T-helper 2 cell treated with Interferon-gamma antibody and Interleukin-4, amounts not matched to agents 5 μg/mL and 100 μg/mL, for 36 hours (primary cell): Measurements from ENCODE around the gene ADARB2.

Experiments used
- DNase-seq: peaks from one replicate; pipeline ENCODE4 v3.0.0; 2021; ENCODE audit warnings: low spot score
- H3K27ac Mint-ChIP-seq: one replicate; pipeline ENCODE4 v1.8.0; 2021; ENCODE audit warnings: mild to moderate bottlenecking, mixed read lengths
- H3K27me3 Mint-ChIP-seq: one replicate; pipeline ENCODE4 v1.8.0; 2021; ENCODE audit warnings: low read depth, mixed read lengths
- H3K36me3 Mint-ChIP-seq: one replicate; pipeline ENCODE4 v1.8.0; 2021; ENCODE audit warnings: low read depth, mixed read lengths
- H3K4me1 Mint-ChIP-seq: one replicate; pipeline ENCODE4 v1.8.0; 2021; ENCODE audit warnings: low read depth, mixed read lengths
- H3K4me3 Mint-ChIP-seq: one replicate; pipeline ENCODE4 v1.8.0; 2022; ENCODE audit warnings: mild to moderate bottlenecking, moderate library complexity, mixed read lengths
- H3K9me3 Mint-ChIP-seq: one replicate; pipeline ENCODE4 v1.8.0; 2021; ENCODE audit warnings: mixed read lengths

The ADARB2 gene

GRCh38 chr10:1204434-1205326, 532.6 kb downstream of the ADARB2 start:
- no peak for DNase-seq
- no peaks in the 10 kb centered on the region for H3K27me3 Mint-ChIP-seq
- no peaks in the 10 kb centered on the region for H3K9me3 Mint-ChIP-seq
- no peak overlapping the region for H3K27ac Mint-ChIP-seq
- H3K4me1 Mint-ChIP-seq, result no peaks in the 10 kb centered on the region
- H3K4me3 Mint-ChIP-seq, result no peak overlapping the region
- no peaks in the 10 kb centered on the region for H3K36me3 Mint-ChIP-seq

DNA sequence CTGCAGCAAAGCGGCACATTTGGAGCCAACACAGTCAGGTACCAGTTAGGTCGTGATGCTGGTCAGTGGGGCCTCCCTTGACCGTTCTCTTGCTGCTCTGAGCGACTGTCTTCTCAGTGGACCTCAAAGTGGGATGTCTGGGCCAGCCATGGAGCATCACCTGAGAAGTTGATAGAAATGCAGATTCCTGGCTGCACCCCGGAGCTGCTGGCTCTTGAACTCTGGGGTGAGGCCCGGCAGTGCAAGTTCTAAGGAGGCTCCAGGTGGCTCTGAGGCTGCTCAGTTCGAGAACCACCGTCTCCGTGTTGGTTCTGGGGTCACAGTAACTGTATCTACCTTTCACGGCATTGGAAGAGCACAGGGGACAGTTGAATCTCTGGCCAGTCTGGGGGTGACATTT, 533.6 kb downstream of the ADARB2 start:
- Mint-ChIP-seq H3K4me1 (no peaks in the 10 kb centered on the region), H3K36me3 (no peaks in the 10 kb centered on the region), H3K27me3 (no peaks in the 10 kb centered on the region), H3K27ac (no peak overlapping the region), H3K9me3 (no peaks in the 10 kb centered on the region), H3K4me3 (no peak overlapping the region)
- DNase-seq, result no peak

- no peaks in the 10 kb centered on the region for H3K4me1 Mint-ChIP-seq
- H3K9me3 Mint-ChIP-seq, result no peaks in the 10 kb centered on the region
- peaks cover 5% of the 10 kb centered on the region for H3K27me3 Mint-ChIP-seq
- DNase-seq, result no peak
- H3K36me3 Mint-ChIP-seq, result no peaks in the 10 kb centered on the region
- no peak overlapping the region for H3K4me3 Mint-ChIP-seq
- no peak overlapping the region for H3K27ac Mint-ChIP-seq
These were observed 534.1 kb downstream of the ADARB2 start for GRCh38 chr10:1203216-1203615.

DNA sequence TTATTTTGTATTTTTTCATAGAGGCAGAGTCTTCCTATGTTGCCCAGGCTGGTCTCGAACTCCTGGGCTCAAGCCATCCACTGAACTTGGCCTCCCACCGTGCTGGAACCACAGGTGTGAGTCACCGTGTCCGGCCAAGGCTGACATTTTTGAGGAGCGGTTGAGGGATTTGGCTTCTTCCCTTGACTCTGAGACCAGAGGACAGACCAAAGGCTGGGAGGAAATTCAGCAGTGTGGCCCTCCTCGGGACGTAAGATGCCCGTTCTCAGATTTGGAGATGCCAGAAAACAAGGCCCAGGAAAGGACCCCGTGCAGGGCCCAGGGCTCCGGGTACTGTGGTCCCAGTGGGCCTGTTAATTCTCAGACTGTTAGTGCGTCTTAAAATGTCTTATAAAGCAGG, 535.0 kb downstream of the ADARB2 start:
- H3K36me3 Mint-ChIP-seq, result no peaks in the 10 kb centered on the region
- no peak overlapping the region for H3K27ac Mint-ChIP-seq
- H3K9me3 Mint-ChIP-seq, result no peaks in the 10 kb centered on the region
- no peaks in the 10 kb centered on the region for H3K4me1 Mint-ChIP-seq
- no peak for DNase-seq
- no peak overlapping the region for H3K4me3 Mint-ChIP-seq
- peaks cover 14% of the 10 kb centered on the region for H3K27me3 Mint-ChIP-seq

GRCh38 chr10:1200866-1201807, 536.2 kb downstream of the ADARB2 start:
- H3K27ac Mint-ChIP-seq, result no peak overlapping the region
- H3K4me1 Mint-ChIP-seq, result no peaks in the 10 kb centered on the region
- no peaks in the 10 kb centered on the region for H3K36me3 Mint-ChIP-seq
- H3K27me3 Mint-ChIP-seq, result peaks cover 15% of the 10 kb centered on the region
- H3K4me3 Mint-ChIP-seq, result no peak overlapping the region
- no peak for DNase-seq
- no peaks in the 10 kb centered on the region for H3K9me3 Mint-ChIP-seq

DNA sequence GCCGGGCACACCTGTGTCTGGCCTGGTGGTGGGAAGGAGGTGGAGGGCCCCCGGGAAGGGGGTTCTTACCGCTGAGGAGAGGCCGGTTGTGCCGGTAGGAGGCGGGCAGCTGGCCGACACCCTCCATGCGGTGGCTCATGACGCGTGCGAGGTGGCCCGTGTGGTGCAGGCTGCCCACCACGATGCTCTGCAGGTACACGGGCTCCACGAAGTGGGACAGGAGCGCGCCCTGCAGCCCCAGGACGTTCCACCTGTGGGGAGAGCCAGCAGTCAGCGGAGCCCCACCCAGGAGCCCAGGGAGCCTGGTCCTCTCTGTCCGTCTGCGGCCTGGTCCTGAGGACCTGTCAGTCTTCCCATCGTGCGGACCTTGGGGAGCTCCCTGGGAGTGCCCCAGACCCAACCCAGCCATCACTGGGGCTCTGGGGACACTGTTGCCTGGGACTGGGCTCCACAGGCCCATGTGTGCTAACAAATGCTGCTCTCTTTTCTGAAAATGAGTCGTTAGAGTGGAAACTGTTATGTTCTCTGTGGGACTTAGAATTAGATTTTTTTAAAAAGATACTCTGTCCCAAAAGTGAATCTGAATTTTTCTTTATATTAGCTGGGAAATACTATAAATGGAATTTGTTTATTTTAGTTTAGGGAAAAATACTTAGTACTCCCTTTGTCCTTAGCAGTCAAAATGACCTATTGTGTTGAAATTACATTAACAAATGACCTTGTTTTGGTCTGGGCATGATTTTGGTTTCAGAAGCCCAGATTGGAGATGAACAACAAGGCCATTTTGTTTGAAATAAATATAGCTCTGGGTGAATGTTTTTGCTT, 537.2 kb downstream of the ADARB2 start:
- Mint-ChIP-seq H3K4me3 (no peak overlapping the region), H3K4me1 (no peaks in the 10 kb centered on the region), H3K27me3 (peaks cover 19% of the 10 kb centered on the region), H3K36me3 (no peaks in the 10 kb centered on the region), H3K27ac (no peak overlapping the region), H3K9me3 (no peaks in the 10 kb centered on the region)
- DNase-seq, result no peak

DNA sequence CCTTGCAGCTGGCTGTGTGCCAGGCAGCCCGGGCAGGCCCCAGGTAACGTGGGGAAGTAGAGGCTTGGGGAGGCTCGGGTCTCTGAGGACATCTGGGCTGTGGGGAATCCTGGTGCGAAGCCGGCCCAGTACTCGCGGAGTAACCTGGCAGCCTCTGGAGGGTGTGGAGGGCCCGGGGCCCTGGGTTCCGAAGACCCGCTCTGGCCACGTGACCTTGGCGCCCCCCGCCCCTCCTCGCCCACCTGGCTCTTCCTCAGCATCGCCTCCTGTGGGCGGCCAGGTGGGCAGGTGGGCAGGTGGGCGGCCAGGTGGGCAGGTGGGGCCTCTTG, 538.0 kb downstream of the ADARB2 start:
- Mint-ChIP-seq H3K4me3 (no peak overlapping the region), H3K9me3 (no peaks in the 10 kb centered on the region), H3K27me3 (peaks cover 19% of the 10 kb centered on the region), H3K36me3 (no peaks in the 10 kb centered on the region), H3K27ac (no peak overlapping the region), H3K4me1 (no peaks in the 10 kb centered on the region)
- no peak for DNase-seq

- Mint-ChIP-seq H3K4me3 (no peak overlapping the region), H3K27ac (no peak overlapping the region), H3K4me1 (peaks cover 3% of the 10 kb centered on the region), H3K9me3 (no peaks in the 10 kb centered on the region), H3K27me3 (peaks cover 19% of the 10 kb centered on the region), H3K36me3 (no peaks in the 10 kb centered on the region)
- no peak for DNase-seq
These were observed 538.6 kb downstream of the ADARB2 start for GRCh38 chr10:1198453-1199344.

DNA sequence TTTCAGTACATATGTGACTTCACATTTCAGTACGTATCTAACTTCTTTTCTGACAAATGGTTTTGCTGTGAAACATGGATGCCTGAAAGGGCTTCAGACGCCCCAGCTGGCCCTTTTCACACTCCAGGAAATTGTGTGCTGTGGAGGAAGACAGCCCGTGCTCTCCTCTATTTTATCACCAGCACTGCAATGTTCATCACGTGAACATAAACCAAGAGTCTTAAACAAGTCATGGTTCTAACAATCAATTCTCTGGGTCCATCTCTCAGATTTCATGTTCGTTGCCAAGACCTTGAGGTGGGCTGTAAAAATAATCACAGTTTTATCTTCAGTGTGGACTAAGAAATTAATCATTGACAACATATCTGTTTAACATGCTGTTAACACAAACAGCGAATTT, 539.9 kb downstream of the ADARB2 start:
- H3K9me3 Mint-ChIP-seq, result no peaks in the 10 kb centered on the region
- peaks cover 19% of the 10 kb centered on the region for H3K27me3 Mint-ChIP-seq
- no peak overlapping the region for H3K27ac Mint-ChIP-seq
- no peak overlapping the region for H3K4me3 Mint-ChIP-seq
- no peaks in the 10 kb centered on the region for H3K36me3 Mint-ChIP-seq
- DNase-seq, result no peak
- peaks cover 7% of the 10 kb centered on the region for H3K4me1 Mint-ChIP-seq

- peaks cover 19% of the 10 kb centered on the region for H3K27me3 Mint-ChIP-seq
- no peaks in the 10 kb centered on the region for H3K36me3 Mint-ChIP-seq
- DNase-seq, result no peak
- H3K4me3 Mint-ChIP-seq, result no peak overlapping the region
- no peaks in the 10 kb centered on the region for H3K9me3 Mint-ChIP-seq
- peaks cover 7% of the 10 kb centered on the region for H3K4me1 Mint-ChIP-seq
- H3K27ac Mint-ChIP-seq, result no peak overlapping the region
These were observed 540.7 kb downstream of the ADARB2 start for GRCh38 chr10:1196656-1197055.

DNA sequence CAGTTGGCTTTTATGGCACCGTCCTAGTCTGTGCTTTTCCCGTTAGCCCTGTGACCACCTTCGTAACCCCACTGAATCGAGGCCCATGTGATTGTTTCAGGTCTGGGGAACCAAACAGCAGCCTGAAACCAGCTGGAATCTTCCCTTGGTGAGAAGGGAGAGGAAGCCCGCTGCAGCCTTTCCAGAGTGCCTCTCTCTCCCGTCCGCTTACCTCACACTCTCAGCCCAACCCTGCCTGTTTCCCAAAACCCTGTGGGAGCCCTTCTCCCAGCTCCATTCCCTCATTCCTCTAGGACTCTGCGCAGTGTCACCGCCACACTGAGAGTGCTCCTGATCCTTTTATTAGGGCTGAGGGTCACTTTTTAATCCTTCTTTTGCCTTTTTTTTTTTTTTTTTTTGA, 541.5 kb downstream of the ADARB2 start:
- Mint-ChIP-seq H3K36me3 (no peaks in the 10 kb centered on the region), H3K4me1 (peaks cover 7% of the 10 kb centered on the region), H3K27me3 (peaks cover 19% of the 10 kb centered on the region), H3K4me3 (no peak overlapping the region), H3K27ac (no peak overlapping the region), H3K9me3 (no peaks in the 10 kb centered on the region)
- no peak for DNase-seq

DNA sequence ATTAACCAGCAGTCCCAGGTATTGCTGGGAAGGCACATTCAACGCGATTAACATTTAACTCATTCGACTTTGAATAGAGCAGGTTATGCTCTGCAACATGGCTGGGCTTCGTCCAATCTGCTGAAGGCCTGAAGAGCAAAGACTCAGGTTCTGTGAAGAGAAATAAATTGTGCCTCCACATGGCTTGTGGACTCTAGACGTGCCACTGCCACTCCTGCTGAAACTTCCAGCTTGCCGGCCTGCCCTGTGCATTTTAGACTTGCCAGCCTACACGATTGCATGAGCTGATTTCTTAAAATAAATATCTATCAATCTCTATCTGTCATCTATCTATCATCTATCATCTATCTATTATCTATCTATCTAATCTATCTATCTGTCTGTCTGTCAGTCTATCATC, 543.2 kb downstream of the ADARB2 start:
- Mint-ChIP-seq H3K27me3 (peaks cover 19% of the 10 kb centered on the region), H3K27ac (no peak overlapping the region), H3K9me3 (no peaks in the 10 kb centered on the region), H3K4me3 (no peak overlapping the region), H3K36me3 (no peaks in the 10 kb centered on the region), H3K4me1 (peaks cover 7% of the 10 kb centered on the region)
- no peak for DNase-seq

- H3K4me1 Mint-ChIP-seq, result peaks cover 7% of the 10 kb centered on the region
- H3K4me3 Mint-ChIP-seq, result peak overlapping the region; percentile 10
- no peak overlapping the region for H3K27ac Mint-ChIP-seq
These were observed 543.8 kb downstream of the ADARB2 start for GRCh38 chr10:1193561-1193960.

More at GRCh38 chr10:1193561-1193960, 543.8 kb downstream of the ADARB2 start:
- no peak for DNase-seq
- Mint-ChIP-seq H3K9me3 (no peaks in the 10 kb centered on the region), H3K27me3 (peaks cover 20% of the 10 kb centered on the region), H3K36me3 (no peaks in the 10 kb centered on the region)
